GM19438 (cell line): ENCODE measurements around the gene PPP1CC.
"Not testable (repeated sequence)": the region's sequence is repeated elsewhere in the genome, so short reads cannot be mapped to it uniquely, and the experiment has no call there.

Experiments
- ATAC-seq: cut with Tn5 transposase; IDR thresholded peaks from one replicate; pipeline ENCODE4 v1.9.1; 2021; ENCODE audit warnings: low read depth; ENCODE audit not compliant: unreplicated experiment

PPP1CC gene

GRCh38 chr12:110726708-110727369, 15.9 kb downstream of the PPP1CC start:
- ATAC-seq = no peak

- no peak for ATAC-seq
These were observed 16.7 kb downstream of the PPP1CC start for GRCh38 chr12:110726028-110726427.

GRCh38 chr12:110725267-110725666, 17.4 kb downstream of the PPP1CC start:
- ATAC-seq = no peak

GRCh38 chr12:110722892-110723291, 19.8 kb downstream of the PPP1CC start:
- ATAC-seq = not testable (repeated sequence)

GRCh38 chr12:110721570-110721969, 21.1 kb downstream of the PPP1CC start:
- ATAC-seq = no peak

GRCh38 chr12:110720516-110720915, 22.2 kb downstream of the PPP1CC start:
- ATAC-seq = no peak

GRCh38 chr12:110718222-110718908, 24.3 kb downstream of the PPP1CC start:
- ATAC-seq = no peak

GRCh38 chr12:110717037-110717436, 25.7 kb downstream of the PPP1CC start:
- ATAC-seq = no peak

GRCh38 chr12:110708917-110709316, 33.8 kb downstream of the PPP1CC start:
- no peak for ATAC-seq

- no peak for ATAC-seq
These were observed 37.4 kb downstream of the PPP1CC start for GRCh38 chr12:110705309-110705708.

GRCh38 chr12:110704750-110705149, 37.9 kb downstream of the PPP1CC start:
- ATAC-seq = no peak

GRCh38 chr12:110704231-110704630, 38.5 kb downstream of the PPP1CC start:
- no peak for ATAC-seq

GRCh38 chr12:110702081-110702480, 40.6 kb downstream of the PPP1CC start:
- ATAC-seq = no peak

GRCh38 chr12:110699591-110700445, 42.9 kb downstream of the PPP1CC start:
- ATAC-seq = no peak

- ATAC-seq = peak; percentile 90
These were observed 44.4 kb downstream of the PPP1CC start for GRCh38 chr12:110698171-110698902.

GRCh38 chr12:110697236-110697635, 45.5 kb downstream of the PPP1CC start:
- no peak for ATAC-seq

GRCh38 chr12:110696283-110696682, 46.4 kb downstream of the PPP1CC start:
- no peak for ATAC-seq

- no peak for ATAC-seq
These were observed 48.3 kb downstream of the PPP1CC start for GRCh38 chr12:110694330-110694901.

- no peak for ATAC-seq
These were observed 49.0 kb downstream of the PPP1CC start for GRCh38 chr12:110693731-110694130.

- no peak for ATAC-seq
These were observed 52.6 kb downstream of the PPP1CC start for GRCh38 chr12:110690127-110690430.
